Endothelial cell of umbilical vein (primary cell): ENCODE data around the gene DYNLT3.

ENCODE experiments used
- JUN ChIP-seq: IDR thresholded peaks from 2 replicates; pipeline ENCODE4 v1.6.1; 2011; ENCODE audit warnings: borderline replicate concordance, low read depth; ENCODE audit not compliant: insufficient read length, insufficient read depth
- POLR2A ChIP-seq: IDR thresholded peaks from 2 replicates; pipeline ENCODE4 v1.6.1; 2012; ENCODE audit warnings: low read depth, mild to moderate bottlenecking, control low read depth, low read length
- TF ChIP-seq, protein P1 (sequence below), 2 donors: IDR thresholded peaks; 1 replicate in 1 of 2; 2 replicates in 1 of 2; pipeline ENCODE4 v1.5.1; 2011; ENCODE audit warnings: low read length in 2 of 2, mild to moderate bottlenecking in 2 of 2, moderate library complexity in 2 of 2, control low read depth in 1 of 2, inconsistent platforms in 1 of 2, low read depth in 1 of 2; ENCODE audit not compliant: insufficient read depth in 1 of 2; ENCODE audit errors: extremely low read depth in 1 of 2
- TF ChIP-seq, protein P2 (sequence below): IDR thresholded peaks from 2 replicates; pipeline ENCODE4 v1.6.1; 2011; ENCODE audit not compliant: insufficient read depth, insufficient read length

DNA sequence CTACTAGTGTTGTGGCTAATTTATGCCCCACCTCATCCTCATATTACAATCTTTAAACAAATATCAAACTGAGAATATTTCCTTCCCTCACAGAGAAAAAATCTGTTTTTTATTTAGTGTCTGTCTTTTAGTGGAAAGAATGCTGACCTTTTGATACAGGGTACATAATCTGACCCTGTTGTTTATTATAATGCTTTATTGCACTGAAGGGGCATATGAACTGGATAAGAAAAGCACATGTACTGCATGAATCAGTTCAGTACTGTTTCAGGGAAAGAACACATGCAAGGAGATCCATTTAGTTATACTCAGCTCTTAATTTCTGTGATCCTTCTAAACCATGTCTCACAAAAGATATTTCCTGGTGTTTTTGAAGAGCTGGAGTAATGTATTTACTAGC lies 15.5 kb upstream of the DYNLT3 start:
- no peak for TF ChIP-seq JUN
- TF ChIP-seq, protein P1, sequence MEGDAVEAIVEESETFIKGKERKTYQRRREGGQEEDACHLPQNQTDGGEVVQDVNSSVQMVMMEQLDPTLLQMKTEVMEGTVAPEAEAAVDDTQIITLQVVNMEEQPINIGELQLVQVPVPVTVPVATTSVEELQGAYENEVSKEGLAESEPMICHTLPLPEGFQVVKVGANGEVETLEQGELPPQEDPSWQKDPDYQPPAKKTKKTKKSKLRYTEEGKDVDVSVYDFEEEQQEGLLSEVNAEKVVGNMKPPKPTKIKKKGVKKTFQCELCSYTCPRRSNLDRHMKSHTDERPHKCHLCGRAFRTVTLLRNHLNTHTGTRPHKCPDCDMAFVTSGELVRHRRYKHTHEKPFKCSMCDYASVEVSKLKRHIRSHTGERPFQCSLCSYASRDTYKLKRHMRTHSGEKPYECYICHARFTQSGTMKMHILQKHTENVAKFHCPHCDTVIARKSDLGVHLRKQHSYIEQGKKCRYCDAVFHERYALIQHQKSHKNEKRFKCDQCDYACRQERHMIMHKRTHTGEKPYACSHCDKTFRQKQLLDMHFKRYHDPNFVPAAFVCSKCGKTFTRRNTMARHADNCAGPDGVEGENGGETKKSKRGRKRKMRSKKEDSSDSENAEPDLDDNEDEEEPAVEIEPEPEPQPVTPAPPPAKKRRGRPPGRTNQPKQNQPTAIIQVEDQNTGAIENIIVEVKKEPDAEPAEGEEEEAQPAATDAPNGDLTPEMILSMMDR (IDR thresholded peaks at IDR 0.05; ENCODE audit: extremely low read depth in 1 of 2, insufficient read depth in 1 of 2, low read depth in 1 of 2, low read length in 2 of 2) = no peak
- TF ChIP-seq, protein P2, sequence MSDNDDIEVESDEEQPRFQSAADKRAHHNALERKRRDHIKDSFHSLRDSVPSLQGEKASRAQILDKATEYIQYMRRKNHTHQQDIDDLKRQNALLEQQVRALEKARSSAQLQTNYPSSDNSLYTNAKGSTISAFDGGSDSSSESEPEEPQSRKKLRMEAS = no peak
- no peak for TF ChIP-seq POLR2A
